Adrenal gland (tissue), 12 donors: Measurements from ENCODE around the gene PARVB. TPM values are rescaled to one million over a fixed set of nuclear protein-coding genes. Genes with fewer than 3 reads are reported as not detected.

ENCODE experiments used
- DNase-seq, 7 donors: peaks; one replicate each; pipeline ENCODE4 v3.0.0-alpha.2; 2019 to 2020
- H3K27ac ChIP-seq, 5 donors: fragments of 200-600 bp; sonication (generic) in 4 of 5; 1 replicate in 3 of 5; 2 replicates in 2 of 5; pipeline versions ENCODE4 v1.5.1 to v1.8.0; 2016 to 2020; ENCODE audit warnings: mild to moderate bottlenecking in 1 of 5
- H3K27me3 ChIP-seq: fragments of 200-600 bp; 2 replicates; pipeline ENCODE4 v1.8.0; 2021
- H3K36me3 ChIP-seq, 2 donors: fragments of 200-600 bp; replicated peaks in 1 of 2; 1 replicate in 1 of 2; 2 replicates in 1 of 2; pipeline versions ENCODE4 v1.5.1 to v1.8.0; 2018 to 2022
- H3K4me1 ChIP-seq, 2 donors: fragments of 200-600 bp; replicated peaks in 1 of 2; 1 replicate in 1 of 2; 2 replicates in 1 of 2; pipeline versions ENCODE4 v1.5.1 to v1.8.0; 2018 to 2021
- H3K4me3 ChIP-seq, 4 donors: fragments of 200-600 bp; sonication (generic) in 3 of 4; one replicate each; pipeline ENCODE4 v1.5.1; 2016 to 2018
- H3K9me3 ChIP-seq, 3 donors: fragments of 200-600 bp; sonication (generic) in 1 of 3; replicated peaks in 1 of 3; 1 replicate in 2 of 3; 2 replicates in 1 of 3; pipeline versions ENCODE4 v1.5.1 to v1.8.0; 2016 to 2021
- POLR2A ChIP-seq, 2 donors: fragments of 450-650 bp; IDR thresholded peaks; one replicate each; pipeline ENCODE4 v1.6.1; 2017; ENCODE audit warnings: antibody characterized with exemption in 2 of 2, mild to moderate bottlenecking in 2 of 2, moderate library complexity in 1 of 2
- WGBS, 4 donors: extraction: QIAGEN DNeasy Blood & Tissue Kit in 2 of 4; methylation state at CpG; one replicate each; pipeline versions ENCODE4 v1.1.5 to v1.1.7; 2013 to 2017; 5-methylcytosine and 5-hydroxymethylcytosine counted together
- intact Hi-C, 2 donors: fragments of 100-400 bp; cut with DNase I; formaldehyde crosslinking; loops; one replicate each; pipeline versions ENCODE4 v1.14.1 to v1.15.0; 2022 to 2023
- polyA plus RNA-seq, 3 donors: library from polyadenylated mRNA; stranded (reverse); fragments of 200-250 nt in 2 of 3; fragments of 350-450 nt in 1 of 3; fragmentation: Illumina TruSeq in 1 of 3; extraction: RNeasy Lipid Tissue Mini Kit (QIAGEN cat#74804) in 1 of 3; gene quantifications; one replicate each; pipeline ENCODE4 v1.2.3, GENCODE V29; 2013 to 2014
- total RNA-seq, 9 donors: library from RNA; depleted of rRNA in 4 of 9; stranded (reverse); fragments of >200 nt in 4 of 9; fragments of 120-200 nt in 1 of 9; fragmentation: NEBNext Ultra II Directional in 1 of 9; extraction: Animal tissue kit (Norgen Biotek cat#: 25700) in 1 of 9; gene quantifications; one replicate each; pipeline versions ENCODE4 v1.1.0 to v1.2.4, GENCODE V29; 2013 to 2023
- TF ChIP-seq, protein P1 (sequence below), 6 experiments: fragments of 450-650 bp in 4 of 6; fragments of 200-600 bp in 2 of 6; sonication (generic) in 1 of 6; IDR thresholded peaks; 1 replicate in 5 of 6; 2 replicates in 1 of 6; pipeline versions ENCODE4 v1.5.1 to v1.8.0; 2016 to 2021; ENCODE audit warnings: antibody characterized with exemption in 6 of 6, mild to moderate bottlenecking in 2 of 6, moderate library complexity in 1 of 6
- donor health status: healthy with polysubstance abuse.
- donor health status: Bipolar disorder and iron deficiency.
- donor health status: DM: yes; HTN: yes; CAD: no.
- donor health status: DM: no; HTN: no; CAD: no.
- donor health status: DM: no; HTN: no; CAD: no.
- donor health status: DM: yes; HTN: yes; CAD: no.

Gene PARVB
- total and polyA plus RNA-seq, 12 donors, result 16.9 to 77.6 (median 45.9) TPM

DNA sequence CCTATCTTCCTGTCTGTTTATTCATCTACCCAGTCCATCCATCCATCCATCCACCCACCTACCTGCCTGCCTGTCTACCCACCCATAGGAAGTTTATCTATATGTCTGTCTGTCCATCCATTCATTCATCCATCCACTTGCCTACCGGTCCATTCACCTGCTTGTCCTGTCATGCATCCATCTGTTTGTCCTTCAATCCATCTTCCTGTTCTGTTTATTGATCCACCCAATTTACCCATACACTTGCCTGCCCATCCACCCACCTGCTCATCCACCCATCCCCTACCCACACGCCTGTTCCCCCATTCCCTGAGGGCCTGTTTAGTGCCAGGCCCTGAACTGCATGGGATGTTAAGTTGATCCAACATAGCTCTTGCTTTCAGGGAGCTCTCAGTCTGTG is 175.1 kb downstream of the PARVB start:
- no peaks in the 10 kb centered on the region for H3K4me1 ChIP-seq
- WGBS, 4 donors, result 81 to 95% (median 90%) methylated on average over 2 of the region's 2 CpGs
- intact Hi-C loops, result no loop called here
- no peak for DNase-seq
- TF ChIP-seq, protein P1, sequence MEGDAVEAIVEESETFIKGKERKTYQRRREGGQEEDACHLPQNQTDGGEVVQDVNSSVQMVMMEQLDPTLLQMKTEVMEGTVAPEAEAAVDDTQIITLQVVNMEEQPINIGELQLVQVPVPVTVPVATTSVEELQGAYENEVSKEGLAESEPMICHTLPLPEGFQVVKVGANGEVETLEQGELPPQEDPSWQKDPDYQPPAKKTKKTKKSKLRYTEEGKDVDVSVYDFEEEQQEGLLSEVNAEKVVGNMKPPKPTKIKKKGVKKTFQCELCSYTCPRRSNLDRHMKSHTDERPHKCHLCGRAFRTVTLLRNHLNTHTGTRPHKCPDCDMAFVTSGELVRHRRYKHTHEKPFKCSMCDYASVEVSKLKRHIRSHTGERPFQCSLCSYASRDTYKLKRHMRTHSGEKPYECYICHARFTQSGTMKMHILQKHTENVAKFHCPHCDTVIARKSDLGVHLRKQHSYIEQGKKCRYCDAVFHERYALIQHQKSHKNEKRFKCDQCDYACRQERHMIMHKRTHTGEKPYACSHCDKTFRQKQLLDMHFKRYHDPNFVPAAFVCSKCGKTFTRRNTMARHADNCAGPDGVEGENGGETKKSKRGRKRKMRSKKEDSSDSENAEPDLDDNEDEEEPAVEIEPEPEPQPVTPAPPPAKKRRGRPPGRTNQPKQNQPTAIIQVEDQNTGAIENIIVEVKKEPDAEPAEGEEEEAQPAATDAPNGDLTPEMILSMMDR (IDR thresholded peaks at IDR 0.05), result no peak
- no peak for TF ChIP-seq POLR2A (IDR thresholded peaks at IDR 0.05)
- H3K9me3 ChIP-seq, result no peaks in the 10 kb centered on the region
- no peaks in the 10 kb centered on the region for H3K36me3 ChIP-seq
- H3K4me3 ChIP-seq, result no peak overlapping the region
- no peak overlapping the region for H3K27ac ChIP-seq
- H3K27me3 ChIP-seq, result no peaks in the 10 kb centered on the region

DNA sequence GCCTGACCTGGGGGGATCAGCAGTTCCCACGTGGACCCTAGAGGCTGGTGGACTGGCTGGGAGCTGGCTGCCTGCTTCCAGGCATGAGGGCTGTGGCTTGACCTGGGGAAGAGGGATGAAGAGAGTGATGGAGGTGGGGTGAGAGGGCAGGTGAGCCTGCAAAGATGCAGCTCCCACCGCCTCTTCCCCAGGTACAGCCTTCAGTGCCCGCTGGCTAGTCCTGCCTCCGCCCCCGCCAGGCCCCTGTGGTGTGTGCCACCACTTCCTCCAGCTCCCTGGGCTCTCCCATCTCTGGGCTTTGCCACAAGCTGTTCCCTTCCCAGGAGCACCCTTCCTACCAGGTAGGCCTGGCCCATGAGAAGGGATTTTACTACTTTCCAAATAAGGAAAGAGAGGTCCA is 175.8 kb downstream of the PARVB start:
- no peaks in the 10 kb centered on the region for H3K27me3 ChIP-seq
- no peaks in the 10 kb centered on the region for H3K4me1 ChIP-seq
- intact Hi-C loops, result no loop called here
- WGBS, 4 donors, result 85 to 89% (median 86%) methylated on average over 5 of the region's 5 CpGs
- DNase-seq, result no peak
- no peaks in the 10 kb centered on the region for H3K9me3 ChIP-seq
- H3K27ac ChIP-seq, result no peak overlapping the region
- H3K4me3 ChIP-seq, result no peak overlapping the region
- no peaks in the 10 kb centered on the region for H3K36me3 ChIP-seq
- no peak for TF ChIP-seq POLR2A (IDR thresholded peaks at IDR 0.05)
- TF ChIP-seq, protein P1 (IDR thresholded peaks at IDR 0.05), result no peak

DNA sequence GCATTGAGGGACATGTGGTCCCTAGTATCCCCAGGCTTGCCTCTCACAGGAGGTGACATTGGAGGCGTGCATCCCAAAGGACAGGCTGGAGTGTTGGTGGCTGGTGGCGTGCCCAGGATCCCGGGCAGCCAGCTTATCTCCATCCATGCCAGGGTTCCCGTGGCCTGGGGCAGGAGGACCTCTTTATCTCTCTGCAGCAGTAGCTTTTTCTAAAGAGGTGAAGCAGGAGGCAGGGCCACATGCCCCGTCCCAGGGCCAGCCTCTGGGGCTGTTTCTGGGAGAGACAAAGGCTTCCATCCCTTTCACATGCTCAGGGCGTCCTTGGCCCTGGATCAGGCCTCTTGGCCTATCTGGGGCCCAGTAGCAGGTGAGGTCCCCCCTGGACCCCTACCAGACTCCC is 176.3 kb downstream of the PARVB start:
- no peak overlapping the region for H3K27ac ChIP-seq
- no peak for DNase-seq
- H3K4me1 ChIP-seq, result no peaks in the 10 kb centered on the region
- 87 to 90% (median 89%) methylated on average over 3 to 6 of the region's 6 CpGs for WGBS, 4 donors
- no peak overlapping the region for H3K4me3 ChIP-seq
- H3K9me3 ChIP-seq, result no peaks in the 10 kb centered on the region
- intact Hi-C loops, result no loop called here
- no peaks in the 10 kb centered on the region for H3K27me3 ChIP-seq
- no peaks in the 10 kb centered on the region for H3K36me3 ChIP-seq
- TF ChIP-seq, protein P1 (IDR thresholded peaks at IDR 0.05), result no peak
- TF ChIP-seq POLR2A (IDR thresholded peaks at IDR 0.05), result no peak

DNA sequence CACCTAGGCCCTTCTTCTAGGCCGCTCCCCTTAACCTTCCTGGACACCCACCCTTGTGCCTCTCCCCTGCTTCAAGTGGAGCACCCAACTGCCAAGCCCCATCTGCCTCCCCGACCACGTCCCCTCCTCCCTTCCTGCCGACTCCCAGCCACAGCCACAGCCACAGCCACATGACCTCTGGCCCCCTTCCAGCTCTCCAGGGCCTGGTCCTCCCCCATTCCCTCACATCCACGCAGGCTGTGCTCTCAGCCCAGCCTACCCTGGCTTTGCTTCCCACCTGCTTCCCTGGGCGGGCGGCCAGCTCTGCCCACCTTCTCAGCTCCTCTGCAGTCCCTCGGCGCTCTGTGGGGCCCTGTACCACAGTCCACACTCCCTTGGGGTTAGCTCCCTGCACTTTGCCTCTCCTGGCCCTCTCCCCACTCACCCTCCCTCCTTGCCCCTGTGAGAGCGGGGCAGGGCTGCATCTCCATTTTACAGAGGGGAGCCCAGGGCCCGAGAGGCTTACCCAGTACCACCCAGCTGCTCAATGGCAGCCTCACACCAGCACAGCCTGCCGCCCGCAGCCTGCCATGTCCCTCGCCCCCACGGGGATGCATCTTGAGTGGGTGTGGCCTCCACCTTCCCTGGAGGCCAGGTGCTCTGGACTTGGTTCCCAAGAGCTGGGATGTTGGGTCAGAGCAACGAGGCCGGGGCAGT is 176.9 kb downstream of the PARVB start:
- Histone ChIP-seq H3K4me3 (no peak overlapping the region), H3K27me3 (no peaks in the 10 kb centered on the region), H3K4me1 (no peaks in the 10 kb centered on the region), H3K9me3 (no peaks in the 10 kb centered on the region), H3K36me3 (no peaks in the 10 kb centered on the region), H3K27ac (no peak overlapping the region)
- intact Hi-C loops, result no loop called here
- WGBS, 4 donors, result 72 to 83% (median 79%) methylated on average over 10 to 17 of the region's 17 CpGs
- peak in 1 of 7 donors; percentile 19 for DNase-seq
- TF ChIP-seq, protein P1 (IDR thresholded peaks at IDR 0.05), result no peak
- TF ChIP-seq POLR2A (IDR thresholded peaks at IDR 0.05), result no peak
